DMS114 treated with DMSO at 0.1 percent for 48 hours (cell line): ENCODE data around the gene DACT3.
A peak's percentile ranks its signal among the peaks of the same experiment; 100 is the strongest.
"Not testable (repeated sequence)": the region's sequence is repeated elsewhere in the genome, so short reads cannot be mapped to it uniquely, and the experiment has no call there.

Source experiments
- DNase-seq: peaks from one replicate; lab custom pipeline; 2025; ENCODE audit not compliant: unreplicated experiment; lab: John Stamatoyannopoulos, UW

Gene DACT3

GRCh38 chr19:46634656-46635218, 26.2 kb downstream of the DACT3 start:
- no peak for DNase-seq

GRCh38 chr19:46634045-46634655, 26.8 kb downstream of the DACT3 start:
- peak; percentile 44 for DNase-seq

GRCh38 chr19:46633130-46633529, 27.9 kb downstream of the DACT3 start:
- no peak for DNase-seq

- DNase-seq, result no peak
Observed at GRCh38 chr19:46631481-46631880, 29.5 kb downstream of the DACT3 start.

- no peak for DNase-seq
Observed at GRCh38 chr19:46630586-46631205, 30.3 kb downstream of the DACT3 start.

GRCh38 chr19:46629546-46630025, 31.4 kb downstream of the DACT3 start:
- no peak for DNase-seq

GRCh38 chr19:46628970-46629369, 32.0 kb downstream of the DACT3 start:
- DNase-seq, result not testable (repeated sequence)

GRCh38 chr19:46626446-46626845, 34.5 kb downstream of the DACT3 start:
- DNase-seq, result no peak

- no peak for DNase-seq
Observed at GRCh38 chr19:46625731-46626130, 35.3 kb downstream of the DACT3 start.

- no peak for DNase-seq
Observed at GRCh38 chr19:46624958-46625661, 35.9 kb downstream of the DACT3 start, which contains the start of gene PTGIR. TSS of gene PTGIR (minus strand) at chr19:46625089. CDS start at chr19:46624225, 864 bp downstream.

- DNase-seq, result no peak
Observed at GRCh38 chr19:46623915-46624502, 37.0 kb downstream of the DACT3 start.

GRCh38 chr19:46622118-46622446, 38.9 kb downstream of the DACT3 start:
- no peak for DNase-seq

- no peak for DNase-seq
Observed at GRCh38 chr19:46621191-46622117, 39.5 kb downstream of the DACT3 start.

GRCh38 chr19:46620716-46621115, 40.3 kb downstream of the DACT3 start:
- DNase-seq, result no peak

- no peak for DNase-seq
Observed at GRCh38 chr19:46620267-46620666, 40.7 kb downstream of the DACT3 start.

GRCh38 chr19:46618670-46619231, 42.2 kb downstream of the DACT3 start:
- no peak for DNase-seq

- no peak for DNase-seq
Observed at GRCh38 chr19:46617601-46618000, 43.4 kb downstream of the DACT3 start.

GRCh38 chr19:46616631-46617322, 44.2 kb downstream of the DACT3 start:
- no peak for DNase-seq

GRCh38 chr19:46615966-46616365, 45.0 kb downstream of the DACT3 start:
- DNase-seq, result no peak
